NB4 (cell line): ENCODE data around the gene ZFX.

Source experiments
- CTCF ChIP-seq: IDR thresholded peaks from one replicate; pipeline ENCODE4 v1.5.1; 2012; ENCODE audit warnings: low read depth, low read length
- MAX ChIP-seq: IDR thresholded peaks from 2 replicates; pipeline ENCODE4 v1.6.1; 2011; ENCODE audit warnings: low read depth, low read length
- MYC ChIP-seq: IDR thresholded peaks from 2 replicates; pipeline ENCODE4 v1.6.1; 2011; ENCODE audit warnings: low read depth, low read length
- POLR2A ChIP-seq: IDR thresholded peaks from 2 replicates; pipeline ENCODE4 v1.6.1; 2011; ENCODE audit warnings: mild to moderate bottlenecking; ENCODE audit not compliant: insufficient read length; ENCODE audit errors: extremely low read depth

- no peak for TF ChIP-seq CTCF
- TF ChIP-seq POLR2A = no peak
- TF ChIP-seq MAX = no peak
- TF ChIP-seq MYC = no peak
Measured at GRCh38 chrX:24148121-24148520, 1.4 kb upstream of the ZFX start.
